ENCODE results near the gene PGAP6. TPM values are rescaled to one million over a fixed set of nuclear protein-coding genes. Genes with fewer than 3 reads are reported as not detected.

The PGAP6 gene
- total and polyA plus RNA-seq, 9 of the 15 experiments (the other 6 are each of a cell fraction or from before 2014, with no cell fraction given), result 0.45 to 50.2 (median 39.3) TPM

GRCh38 chr16:370443-370842, 11.3 kb downstream of the PGAP6 start, which contains the start of gene MRPL28 (continued):
- peak; percentile 80 for TF ChIP-seq VEZF1 (CRISPR knock-in tag; IDR thresholded peaks at IDR 0.05)
- no peak for TF ChIP-seq CBFB (CRISPR knock-in tag; IDR thresholded peaks at IDR 0.05)
- TF ChIP-seq TCF7L2 (IDR thresholded peaks at IDR 0.05; ENCODE audit: low read depth, low read length), result no peak
- peak; percentile 39; the same call in 1 of the 2 replicates for TF ChIP-seq MYC (IDR thresholded peaks at IDR 0.05; ENCODE audit: low read depth, low read length)
- TF ChIP-seq MYC (CRISPR knock-in tag; IDR thresholded peaks at IDR 0.05; ENCODE audit: borderline replicate concordance, low read depth), result no peak
- TF ChIP-seq TAF1 (IDR thresholded peaks at IDR 0.05; ENCODE audit: control insufficient read depth, extremely low read depth, insufficient read depth, low read length, severe bottlenecking), result peak; percentile 49
- TF ChIP-seq FUS (optimal IDR thresholded peaks at IDR 0.05; ENCODE audit: low read depth, low read length), result no peak
- no peak for TF ChIP-seq ZNF707 (CRISPR knock-in tag; conservative IDR thresholded peaks at IDR 0.05)
- no peak for TF ChIP-seq ESRRA (IDR thresholded peaks at IDR 0.05; ENCODE audit: borderline replicate concordance, low read depth)
- no peak for TF ChIP-seq RBM25 (IDR thresholded peaks at IDR 0.05; ENCODE audit: low read depth, low read length, severe bottlenecking)
- TF ChIP-seq KDM1A (IDR thresholded peaks at IDR 0.05), result no peak
- peak; percentile 77 for TF ChIP-seq E2F8 (IDR thresholded peaks at IDR 0.05; ENCODE audit: low read depth, partially characterized antibody)
- peak; percentile 88 for TF ChIP-seq NR2C1 (IDR thresholded peaks at IDR 0.05)
- peak; percentile 87 for TF ChIP-seq NR2C1 (tag; IDR thresholded peaks at IDR 0.05)
- TF ChIP-seq SIX5 (IDR thresholded peaks at IDR 0.05; ENCODE audit: borderline replicate concordance in 1 of 2, insufficient read depth in 1 of 2, low read depth in 1 of 2, low read length in 2 of 2), result no peak
- TF ChIP-seq STAG1 (CRISPR knock-in tag; IDR thresholded peaks at IDR 0.05; ENCODE audit: borderline replicate concordance), result no peak
- TF ChIP-seq MTF1 (CRISPR knock-in tag; IDR thresholded peaks at IDR 0.05; ENCODE audit: borderline replicate concordance), result no peak
- no peak for TF ChIP-seq ATF1 (CRISPR knock-in tag; IDR thresholded peaks at IDR 0.05)
- TF ChIP-seq ATF1 (tag; IDR thresholded peaks at IDR 0.05), result peak; percentile 45
- no peak for TF ChIP-seq ZBTB26 (CRISPR knock-in tag; IDR thresholded peaks at IDR 0.05)
- no peak for TF ChIP-seq TCFL5 (CRISPR knock-in tag; conservative IDR thresholded peaks at IDR 0.05)

All from K562 (cell line).